IMR-90 (cell line): ENCODE results near the gene OSGIN1. TPM values are rescaled to one million over a fixed set of nuclear protein-coding genes. Genes with fewer than 3 reads are reported as not detected.
A peak's percentile ranks its signal among the peaks of the same experiment; 100 is the strongest.

Experiments used
- ATAC-seq: fragments of 200-7000 bp; cut with Tn5 transposase; 2 replicates; pipeline ENCODE4 v1.9.1; 2020; ENCODE audit warnings: low read depth, mild to moderate bottlenecking, moderate library complexity
- BruUV-seq: library from RNA; stranded (reverse); fragments of 400-500 nt; replicated peaks from 2 replicates; lab custom pipeline; 2021; lab: Mats Ljungman, UMichigan
- CTCF ChIA-PET: fragments of 300-600 bp; formaldehyde crosslinking; extraction: SDS; loops from one replicate; lab custom pipeline; 2021; ENCODE audit warnings: antibody characterized with exemption; lab: Yijun Ruan, JAX
- POLR2A ChIA-PET: fragments of 300-600 bp; sonication (Branson Sonifier 250); formaldehyde crosslinking; loops from one replicate; lab custom pipeline; 2022; ENCODE audit warnings: antibody characterized with exemption; ENCODE audit not compliant: unreplicated experiment; lab: Charles Lee
- DNase-seq: peaks from one replicate; pipeline ENCODE4 v3.0.0; 2013
- H2AFZ ChIP-seq: replicated peaks from 2 replicates; pipeline ENCODE3; 2013; ENCODE audit warnings: low read length, mild to moderate bottlenecking; ENCODE audit not compliant: poor library complexity
- H2AK5ac ChIP-seq: 2 replicates; pipeline ENCODE4 v1.6.1; 2013; ENCODE audit warnings: low read depth, low read length, inconsistent platforms
- H2AK9ac ChIP-seq: replicated peaks from 2 replicates; pipeline ENCODE3; 2013; ENCODE audit warnings: mild to moderate bottlenecking, low read depth, low read length, moderate library complexity; ENCODE audit not compliant: poor library complexity
- H2BK120ac ChIP-seq: 2 replicates; pipeline ENCODE4 v1.6.1; 2013; ENCODE audit warnings: low read depth, low read length, inconsistent platforms
- H2BK15ac ChIP-seq: 3 replicates; pipeline ENCODE4 v1.6.1; 2013; ENCODE audit warnings: low read depth, low read length, inconsistent platforms
- H2BK20ac ChIP-seq: 2 replicates; pipeline ENCODE4 v1.6.1; 2013; ENCODE audit warnings: low read depth, mild to moderate bottlenecking, inconsistent platforms, low read length, moderate library complexity
- H2BK5ac ChIP-seq: 2 replicates; pipeline ENCODE4 v1.6.1; 2013; ENCODE audit warnings: mild to moderate bottlenecking, low read depth, low read length, inconsistent platforms; ENCODE audit not compliant: poor library complexity, severe bottlenecking
- H3K14ac ChIP-seq: replicated peaks from 2 replicates; pipeline ENCODE4 v1.6.1; 2013; ENCODE audit warnings: low read depth, low read length, inconsistent platforms
- H3K18ac ChIP-seq: 2 replicates; pipeline ENCODE4 v1.6.1; 2013; ENCODE audit warnings: low read depth, low read length, control low read depth
- H3K23ac ChIP-seq: 2 replicates; pipeline ENCODE4 v1.6.1; 2013; ENCODE audit warnings: low read depth, low read length, inconsistent platforms
- H3K27ac ChIP-seq: 2 replicates; pipeline ENCODE4 v1.5.1; 2013; ENCODE audit warnings: mild to moderate bottlenecking, control low read depth, low read length; ENCODE audit not compliant: insufficient read depth
- H3K27me3 ChIP-seq: 2 replicates; pipeline ENCODE4 v1.6.1; 2013; ENCODE audit warnings: low read length; ENCODE audit not compliant: control insufficient read depth, insufficient read depth
- H3K36me3 ChIP-seq: 2 replicates; pipeline ENCODE4 v1.6.1; 2013; ENCODE audit warnings: low read length, mixed read lengths; ENCODE audit not compliant: control insufficient read depth, insufficient read depth
- H3K4ac ChIP-seq: 2 replicates; pipeline ENCODE4 v1.6.1; 2013; ENCODE audit warnings: low read depth, low read length, inconsistent platforms
- H3K4me1 ChIP-seq: 2 replicates; pipeline ENCODE4 v1.6.1; 2013; ENCODE audit warnings: low read length, mixed read lengths; ENCODE audit not compliant: control insufficient read depth, insufficient read depth
- H3K4me2 ChIP-seq: 2 replicates; pipeline ENCODE4 v1.6.1; 2013; ENCODE audit warnings: low read depth, mild to moderate bottlenecking, control low read depth, low read length, moderate library complexity
- H3K4me3 ChIP-seq: 2 replicates; pipeline ENCODE4 v1.5.1; 2013; ENCODE audit warnings: low read depth, mild to moderate bottlenecking, control low read depth, low read length, moderate library complexity; ENCODE audit not compliant: insufficient read depth
- H3K56ac ChIP-seq: 2 replicates; pipeline ENCODE4 v1.6.1; 2013; ENCODE audit warnings: low read length, inconsistent platforms; ENCODE audit not compliant: insufficient read depth; ENCODE audit errors: extremely low read depth
- H3K79me1 ChIP-seq, 2 experiments: 2 replicates each; pipeline ENCODE4 v1.6.1; 2013; ENCODE audit warnings: low read length in 2 of 2, inconsistent platforms in 1 of 2, low read depth in 1 of 2
- H3K9ac ChIP-seq: 2 replicates; pipeline ENCODE4 v1.6.1; 2013; ENCODE audit warnings: low read depth, low read length, control low read depth
- H3K9me1 ChIP-seq: 2 replicates; pipeline ENCODE4 v1.6.1; 2013; ENCODE audit warnings: low read length, inconsistent platforms; ENCODE audit not compliant: insufficient read depth
- H3K9me3 ChIP-seq: 2 replicates; pipeline ENCODE4 v1.6.1; 2013; ENCODE audit warnings: low read length; ENCODE audit not compliant: control insufficient read depth, insufficient read depth
- H4K20me1 ChIP-seq: 2 replicates; pipeline ENCODE4 v1.6.1; 2013; ENCODE audit warnings: low read length, inconsistent platforms; ENCODE audit not compliant: insufficient read depth
- H4K5ac ChIP-seq: 2 replicates; pipeline ENCODE4 v1.6.1; 2013; ENCODE audit warnings: mild to moderate bottlenecking, low read depth, low read length, control low read depth
- H4K8ac ChIP-seq, 2 experiments: 2 replicates each; pipeline ENCODE4 v1.6.1; 2013; ENCODE audit warnings: low read depth in 2 of 2, low read length in 2 of 2, control low read depth in 1 of 2, inconsistent platforms in 1 of 2
- H4K91ac ChIP-seq: 2 replicates; pipeline ENCODE4 v1.6.1; 2013; ENCODE audit warnings: low read depth, low read length, inconsistent platforms; ENCODE audit not compliant: insufficient read depth
- BHLHE40 ChIP-seq: fragments of 150-350 bp; IDR thresholded peaks from 2 replicates; pipeline ENCODE4 v1.6.1; 2016; ENCODE audit warnings: mild to moderate bottlenecking, low read depth, low read length
- CEBPB ChIP-seq: IDR thresholded peaks from 2 replicates; pipeline ENCODE4 v1.6.1; 2012; ENCODE audit warnings: low read depth, low read length, improper control_type of control experiment
- FOS ChIP-seq: fragments of 150-350 bp; IDR thresholded peaks from 2 replicates; pipeline ENCODE4 v1.6.1; 2016; ENCODE audit warnings: low read depth, low read length
- MXI1 ChIP-seq: IDR thresholded peaks from 2 replicates; pipeline ENCODE4 v1.6.1; 2012; ENCODE audit warnings: low read depth, mild to moderate bottlenecking, low read length, moderate library complexity, borderline replicate concordance
- POLR2A ChIP-seq: IDR thresholded peaks from 2 replicates; pipeline ENCODE4 v1.6.1; 2012; ENCODE audit warnings: mild to moderate bottlenecking, low read depth, low read length
- RCOR1 ChIP-seq: IDR thresholded peaks from 2 replicates; pipeline ENCODE4 v1.6.1; 2012; ENCODE audit warnings: mild to moderate bottlenecking, low read length, improper control_type of control experiment; ENCODE audit not compliant: insufficient replicate concordance
- RFX5 ChIP-seq: IDR thresholded peaks from 2 replicates; pipeline ENCODE4 v1.8.0; 2012; ENCODE audit warnings: low read depth, mild to moderate bottlenecking, low read length, moderate library complexity
- WGBS, 2 experiments: methylation state at CpG; one replicate each; pipeline versions ENCODE4 v1.1.5 to v1.1.7; 2013; ENCODE audit warnings: missing lambda C conversion rate in 2 of 2; ENCODE audit not compliant: insufficient read length in 1 of 2; ENCODE audit errors: extremely low coverage in 2 of 2; 5-methylcytosine and 5-hydroxymethylcytosine counted together
- dilution Hi-C: fragments of 300-500 bp; cut with HindIII; formaldehyde crosslinking; loops from one replicate; pipeline ENCODE4 v1.14.3; 2018; ENCODE audit warnings: low sequenced_read_pairs; ENCODE audit not compliant: unreplicated experiment
- in situ Hi-C: fragments of 300-500 bp; cut with MboI; formaldehyde crosslinking; loops from 3 replicates; pipeline ENCODE4 v1.14.3; 2019; ENCODE audit warnings: low sequenced_read_pairs, inconsistent platforms, mixed read lengths
- intact Hi-C: fragments of 100-400 bp; cut with micrococcal nuclease; formaldehyde crosslinking; loops from 2 replicates; pipeline ENCODE4 v1.10.0; 2022
- polyA plus RNA-seq, 3 experiments: library from polyadenylated mRNA; depleted of rRNA; stranded (reverse); fragments of >200 nt; gene quantifications; 2 replicates each; pipeline ENCODE4 v1.2.3, GENCODE V29; 2012; ENCODE audit warnings: low replicate concordance in 1 of 3
- total RNA-seq: library from RNA; depleted of rRNA; stranded (reverse); fragments of >200 nt; gene quantifications from 2 replicates; pipeline ENCODE4 v1.2.3, GENCODE V29; 2012
- TF ChIP-seq, protein P1 (sequence below): conservative IDR thresholded peaks from 2 replicates; pipeline ENCODE4 v1.5.1; 2012; ENCODE audit warnings: mild to moderate bottlenecking, low read depth, low read length, improper control_type of control experiment
- TF ChIP-seq, protein P2 (sequence below): fragments of 150-350 bp; IDR thresholded peaks from 2 replicates; pipeline ENCODE4 v1.6.1; 2016; ENCODE audit warnings: low read depth, mild to moderate bottlenecking, low read length, moderate library complexity, borderline replicate concordance
- TF ChIP-seq, protein P3 (sequence below): fragments of 150-350 bp; IDR thresholded peaks from 2 replicates; pipeline ENCODE4 v1.6.1; 2017; ENCODE audit warnings: mild to moderate bottlenecking, antibody characterized with exemption, low read length, low read depth

Gene OSGIN1
- total and polyA plus RNA-seq, 2 of the 4 experiments (the other 2 are of a cell fraction) = 0.90 to 6.4 TPM

DNA sequence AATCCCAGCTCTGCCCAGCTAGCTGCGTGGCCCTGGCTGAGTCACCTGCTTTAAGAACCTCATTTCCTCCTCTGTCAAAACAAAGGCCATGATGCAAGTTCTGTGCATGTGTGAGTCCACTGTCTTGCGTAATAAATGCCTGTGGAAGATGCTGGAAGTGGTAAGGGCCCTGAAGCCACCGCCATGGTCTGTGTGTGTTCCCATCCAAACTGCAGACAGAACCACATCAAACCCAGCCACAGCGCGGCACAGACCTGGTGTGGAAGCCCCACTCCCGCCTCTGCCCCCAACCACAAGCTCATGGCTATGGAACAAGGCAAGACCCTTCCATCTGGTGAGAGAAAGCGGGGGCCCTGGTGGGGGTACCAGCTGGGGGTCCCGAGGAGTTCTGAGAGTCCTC lies 41.0 kb downstream of the OSGIN1 start:
- Histone ChIP-seq H3K36me3 (no peaks in the 10 kb centered on the region), H3K9me1 (0 out of 2 replicates have a peak, but pooled peaks cover 4% of the 10 kb centered on the region), H2BK120ac (0 out of 2 replicates have a peak overlapping the region, but pooled peaks have one; percentile 2), H3K79me1 (no peaks in the 10 kb centered on the region), H2AK9ac (peak overlapping the region; percentile 1), H3K27me3 (peaks cover 19% of the 10 kb centered on the region), H3K9me3 (no peaks in the 10 kb centered on the region), H3K9ac (no peak overlapping the region), H3K4me3 (no peak overlapping the region), H3K4ac (peak overlapping the region; percentile 17; the same call in 1 of the 2 replicates), H3K18ac (no peak overlapping the region), H3K4me2 (no peak overlapping the region), H3K4me1 (peaks cover 7% of the 10 kb centered on the region; the same call in 1 of the 2 replicates), H4K20me1 (no peaks in the 10 kb centered on the region), H2AK5ac (no peak overlapping the region), H2BK5ac (no peak overlapping the region), H3K27ac (no peak overlapping the region), H4K8ac (peak overlapping the region in 1 of 2 experiments; percentile 69; a peak in 2 of 4 replicates), H3K14ac (no peak overlapping the region), H3K56ac (no peak overlapping the region), H3K23ac (no peak overlapping the region), H4K5ac (no peak overlapping the region), H2BK15ac (no peak overlapping the region), H2AFZ (peak overlapping the region; percentile 4), H4K91ac (no peak overlapping the region; the same call in 1 of the 2 replicates), H2BK20ac (no peak overlapping the region)
- TF ChIP-seq, protein P1, sequence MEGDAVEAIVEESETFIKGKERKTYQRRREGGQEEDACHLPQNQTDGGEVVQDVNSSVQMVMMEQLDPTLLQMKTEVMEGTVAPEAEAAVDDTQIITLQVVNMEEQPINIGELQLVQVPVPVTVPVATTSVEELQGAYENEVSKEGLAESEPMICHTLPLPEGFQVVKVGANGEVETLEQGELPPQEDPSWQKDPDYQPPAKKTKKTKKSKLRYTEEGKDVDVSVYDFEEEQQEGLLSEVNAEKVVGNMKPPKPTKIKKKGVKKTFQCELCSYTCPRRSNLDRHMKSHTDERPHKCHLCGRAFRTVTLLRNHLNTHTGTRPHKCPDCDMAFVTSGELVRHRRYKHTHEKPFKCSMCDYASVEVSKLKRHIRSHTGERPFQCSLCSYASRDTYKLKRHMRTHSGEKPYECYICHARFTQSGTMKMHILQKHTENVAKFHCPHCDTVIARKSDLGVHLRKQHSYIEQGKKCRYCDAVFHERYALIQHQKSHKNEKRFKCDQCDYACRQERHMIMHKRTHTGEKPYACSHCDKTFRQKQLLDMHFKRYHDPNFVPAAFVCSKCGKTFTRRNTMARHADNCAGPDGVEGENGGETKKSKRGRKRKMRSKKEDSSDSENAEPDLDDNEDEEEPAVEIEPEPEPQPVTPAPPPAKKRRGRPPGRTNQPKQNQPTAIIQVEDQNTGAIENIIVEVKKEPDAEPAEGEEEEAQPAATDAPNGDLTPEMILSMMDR = no peak
- TF ChIP-seq CEBPB = peak; percentile 100
- TF ChIP-seq, protein P2, sequence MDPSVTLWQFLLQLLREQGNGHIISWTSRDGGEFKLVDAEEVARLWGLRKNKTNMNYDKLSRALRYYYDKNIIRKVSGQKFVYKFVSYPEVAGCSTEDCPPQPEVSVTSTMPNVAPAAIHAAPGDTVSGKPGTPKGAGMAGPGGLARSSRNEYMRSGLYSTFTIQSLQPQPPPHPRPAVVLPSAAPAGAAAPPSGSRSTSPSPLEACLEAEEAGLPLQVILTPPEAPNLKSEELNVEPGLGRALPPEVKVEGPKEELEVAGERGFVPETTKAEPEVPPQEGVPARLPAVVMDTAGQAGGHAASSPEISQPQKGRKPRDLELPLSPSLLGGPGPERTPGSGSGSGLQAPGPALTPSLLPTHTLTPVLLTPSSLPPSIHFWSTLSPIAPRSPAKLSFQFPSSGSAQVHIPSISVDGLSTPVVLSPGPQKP = no peak
- no peak for TF ChIP-seq POLR2A
- TF ChIP-seq RCOR1 = peak; percentile 26
- TF ChIP-seq RFX5 = no peak
- peak; percentile 76 for TF ChIP-seq BHLHE40
- TF ChIP-seq MXI1 = peak; percentile 42; the same call in 1 of the 2 replicates
- TF ChIP-seq, protein P3, sequence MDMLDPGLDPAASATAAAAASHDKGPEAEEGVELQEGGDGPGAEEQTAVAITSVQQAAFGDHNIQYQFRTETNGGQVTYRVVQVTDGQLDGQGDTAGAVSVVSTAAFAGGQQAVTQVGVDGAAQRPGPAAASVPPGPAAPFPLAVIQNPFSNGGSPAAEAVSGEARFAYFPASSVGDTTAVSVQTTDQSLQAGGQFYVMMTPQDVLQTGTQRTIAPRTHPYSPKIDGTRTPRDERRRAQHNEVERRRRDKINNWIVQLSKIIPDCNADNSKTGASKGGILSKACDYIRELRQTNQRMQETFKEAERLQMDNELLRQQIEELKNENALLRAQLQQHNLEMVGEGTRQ = peak; percentile 21; the same call in 1 of the 2 replicates
- peak; percentile 50 for TF ChIP-seq FOS
- dilution Hi-C loops = no loop called here
- in situ Hi-C loops = no loop called here
- CTCF ChIA-PET = no interaction called here
- ATAC-seq = peak; percentile 49
- no TSS peak for BruUV-seq
- DNase-seq = peak; percentile 95
- POLR2A ChIA-PET = no interaction called here
- WGBS, 2 experiments = no CpG with 5 or more reads among the region's 8 CpGs
- intact Hi-C loops = no loop called here
